Gastrocnemius medialis (tissue), 4 donors: ENCODE results near the gene SAE1.

Experiments used
- CTCF ChIP-seq, 5 experiments: fragments of 450-650 bp in 3 of 5; fragments of 200-600 bp in 2 of 5; sonication (generic) in 2 of 5; IDR thresholded peaks in 4 of 5; conservative IDR thresholded peaks in 1 of 5; 1 replicate in 4 of 5; 2 replicates in 1 of 5; pipeline ENCODE4 v1.5.1; 2016 to 2019; ENCODE audit warnings: antibody characterized with exemption in 5 of 5, mild to moderate bottlenecking in 3 of 5, moderate library complexity in 3 of 5
- POLR2A ChIP-seq, 2 donors: fragments of 450-650 bp; IDR thresholded peaks; one replicate each; pipeline ENCODE4 v1.6.1; 2017; ENCODE audit warnings: antibody characterized with exemption in 2 of 2, mild to moderate bottlenecking in 2 of 2, moderate library complexity in 2 of 2

DNA sequence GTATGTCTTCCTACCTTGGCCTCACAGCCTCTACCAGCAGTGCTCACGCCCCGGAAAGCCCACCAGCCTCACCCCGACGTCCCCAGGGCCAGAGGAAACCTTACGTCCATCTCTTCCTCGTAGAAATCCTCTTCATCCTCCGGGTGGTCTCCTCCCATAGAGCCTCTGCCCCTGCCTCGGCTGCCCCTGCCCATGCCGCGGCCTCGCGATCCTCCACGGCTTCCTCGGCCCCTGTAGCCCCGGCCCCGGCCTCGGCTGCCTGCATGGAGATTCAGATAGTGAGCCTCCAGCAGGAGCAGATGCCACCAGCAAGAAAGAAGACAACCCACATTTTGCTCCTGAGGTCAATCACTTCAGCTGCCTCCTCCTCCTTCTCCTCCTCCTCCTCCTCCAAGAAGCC is 44.4 kb upstream of the SAE1 start:
- TF ChIP-seq POLR2A (IDR thresholded peaks at IDR 0.05) = no peak
- TF ChIP-seq CTCF (IDR thresholded peaks at IDR 0.05 in 4 of 5, conservative IDR thresholded peaks at IDR 0.05 in 1 of 5) = no peak
